SJSA1 (cell line): ENCODE measurements around the gene ABCA10. TPM values are rescaled to one million over a fixed set of nuclear protein-coding genes. Genes with fewer than 3 reads are reported as not detected.

Experiments
- DNase-seq, 2 experiments: peaks; one replicate each; pipeline ENCODE4 v3.0.0-alpha.2; 2015 to 2020; ENCODE audit warnings: low spot score in 2 of 2, low read depth in 1 of 2
- H3K27ac ChIP-seq: fragments of 250-450 bp; sonication (Bioruptor Pico); 2 replicates; pipeline ENCODE4 v1.5.1; 2020; ENCODE audit warnings: mild to moderate bottlenecking, moderate library complexity
- H3K27me3 ChIP-seq: fragments of 250-450 bp; sonication (Bioruptor Pico); replicated peaks from 2 replicates; pipeline ENCODE4 v1.5.1; 2020; ENCODE audit warnings: mild to moderate bottlenecking, moderate library complexity
- H3K36me3 ChIP-seq: fragments of 250-450 bp; sonication (Bioruptor Pico); 2 replicates; pipeline ENCODE4 v1.5.1; 2020; ENCODE audit warnings: mild to moderate bottlenecking
- H3K4me1 ChIP-seq: fragments of 250-450 bp; sonication (Bioruptor Pico); replicated peaks from 2 replicates; pipeline ENCODE4 v1.6.1; 2021; ENCODE audit warnings: mild to moderate bottlenecking
- H3K4me3 ChIP-seq: fragments of 250-450 bp; sonication (Bioruptor Pico); 2 replicates; pipeline ENCODE4 v1.5.1; 2020; ENCODE audit warnings: mild to moderate bottlenecking
- H3K9me3 ChIP-seq: fragments of 250-450 bp; sonication (Bioruptor Pico); replicated peaks from 2 replicates; pipeline ENCODE4 v1.5.1; 2020; ENCODE audit warnings: mild to moderate bottlenecking
- total RNA-seq: library from RNA; depleted of rRNA; stranded (reverse); fragments of >200 nt; shearing (Covaris generic); gene quantifications from 2 replicates; pipeline ENCODE4 v1.2.3, GENCODE V29; 2014

The ABCA10 gene
- total RNA-seq, 1 experiment from 2014 or later, result 0.08 TPM

- H3K27ac ChIP-seq, result no peak within 1 kb of the TSS
- H3K9me3 ChIP-seq, result no peaks in the 10 kb centered on the region
- DNase-seq, result peak in 1 of 2 experiments; percentile 15
- H3K4me1 ChIP-seq, result no peaks in the 10 kb centered on the region; the same call in 1 of the 2 replicates
- H3K36me3 ChIP-seq, result no peaks in the 10 kb centered on the region
- no peaks in the 10 kb centered on the region for H3K27me3 ChIP-seq
- no peak within 1 kb of the TSS for H3K4me3 ChIP-seq
Measured at GRCh38 chr17:69141431-69142174, 87.0 kb downstream of the ABCA10 start, which contains the start of gene ABCA6. TSS of gene ABCA6 (minus strand) at chr17:69141895. CDS start at chr17:69140703, 1,192 bp downstream.

GRCh38 chr17:69134112-69134511, 94.5 kb downstream of the ABCA10 start:
- Histone ChIP-seq H3K4me3 (no peak overlapping the region), H3K9me3 (no peaks in the 10 kb centered on the region; the same call in 1 of the 2 replicates), H3K36me3 (no peaks in the 10 kb centered on the region), H3K27me3 (no peaks in the 10 kb centered on the region), H3K4me1 (no peaks in the 10 kb centered on the region), H3K27ac (no peak overlapping the region)
- no peak for DNase-seq

GRCh38 chr17:69130627-69131296, 97.9 kb downstream of the ABCA10 start:
- Histone ChIP-seq H3K36me3 (no peaks in the 10 kb centered on the region), H3K9me3 (no peaks in the 10 kb centered on the region; the same call in 1 of the 2 replicates), H3K27me3 (no peaks in the 10 kb centered on the region), H3K27ac (no peak overlapping the region), H3K4me3 (no peak overlapping the region), H3K4me1 (no peaks in the 10 kb centered on the region)
- DNase-seq, result no peak

- DNase-seq, result no peak
- H3K36me3 ChIP-seq, result no peaks in the 10 kb centered on the region
- H3K27me3 ChIP-seq, result no peaks in the 10 kb centered on the region
- no peaks in the 10 kb centered on the region for H3K4me1 ChIP-seq
- H3K9me3 ChIP-seq, result no peaks in the 10 kb centered on the region
- H3K4me3 ChIP-seq, result no peak overlapping the region
- H3K27ac ChIP-seq, result no peak overlapping the region
Measured at GRCh38 chr17:69123626-69124025, 105.0 kb downstream of the ABCA10 start.

- no peak for DNase-seq
- Histone ChIP-seq H3K4me1 (no peaks in the 10 kb centered on the region), H3K36me3 (no peaks in the 10 kb centered on the region), H3K4me3 (no peak overlapping the region), H3K27me3 (no peaks in the 10 kb centered on the region), H3K9me3 (no peaks in the 10 kb centered on the region), H3K27ac (no peak overlapping the region)
Measured at GRCh38 chr17:69122065-69122464, 106.6 kb downstream of the ABCA10 start.

GRCh38 chr17:69117855-69118784, 110.5 kb downstream of the ABCA10 start:
- no peak overlapping the region for H3K4me3 ChIP-seq
- H3K27me3 ChIP-seq, result no peaks in the 10 kb centered on the region
- no peaks in the 10 kb centered on the region for H3K9me3 ChIP-seq
- H3K4me1 ChIP-seq, result no peaks in the 10 kb centered on the region
- no peak for DNase-seq
- no peak overlapping the region for H3K27ac ChIP-seq
- no peaks in the 10 kb centered on the region for H3K36me3 ChIP-seq

- H3K9me3 ChIP-seq, result no peaks in the 10 kb centered on the region
Measured at GRCh38 chr17:69111794-69112193, 116.8 kb downstream of the ABCA10 start.

GRCh38 chr17:69105907-69106730, 122.5 kb downstream of the ABCA10 start:
- H3K27me3 ChIP-seq, result no peaks in the 10 kb centered on the region
- no peaks in the 10 kb centered on the region for H3K36me3 ChIP-seq
- H3K4me1 ChIP-seq, result no peaks in the 10 kb centered on the region
- H3K27ac ChIP-seq, result no peak overlapping the region
- no peak overlapping the region for H3K4me3 ChIP-seq
- DNase-seq, result no peak
- no peaks in the 10 kb centered on the region for H3K9me3 ChIP-seq

More at GRCh38 chr17:69111794-69112193, 116.8 kb downstream of the ABCA10 start:
- Histone ChIP-seq H3K4me1 (no peaks in the 10 kb centered on the region), H3K27me3 (no peaks in the 10 kb centered on the region), H3K4me3 (no peak overlapping the region), H3K36me3 (no peaks in the 10 kb centered on the region), H3K27ac (no peak overlapping the region)
- DNase-seq, result no peak

- H3K36me3 ChIP-seq, result no peaks in the 10 kb centered on the region
- no peaks in the 10 kb centered on the region for H3K27me3 ChIP-seq
- H3K27ac ChIP-seq, result no peak overlapping the region
- no peaks in the 10 kb centered on the region for H3K9me3 ChIP-seq
- H3K4me3 ChIP-seq, result no peak overlapping the region
- H3K4me1 ChIP-seq, result no peaks in the 10 kb centered on the region
- no peak for DNase-seq
Measured at GRCh38 chr17:69103557-69104233, 124.9 kb downstream of the ABCA10 start.

- no peaks in the 10 kb centered on the region for H3K36me3 ChIP-seq
- no peak for DNase-seq
Measured at GRCh38 chr17:69098625-69099024, 130.0 kb downstream of the ABCA10 start.

More at GRCh38 chr17:69098625-69099024, 130.0 kb downstream of the ABCA10 start:
- Histone ChIP-seq H3K9me3 (no peaks in the 10 kb centered on the region), H3K4me3 (no peak overlapping the region), H3K4me1 (no peaks in the 10 kb centered on the region), H3K27ac (no peak overlapping the region), H3K27me3 (no peaks in the 10 kb centered on the region)
